Stimulated activated CD4-positive, alpha-beta T cell treated with anti-CD3 and anti-CD28 coated beads, TNF-alpha, amount 100 ng/mL, for 1 hour (primary cell): ENCODE results near the gene CYP4F22.

Experiments used
- DNase-seq, 3 donors: peaks; one replicate each; pipeline ENCODE4 v3.0.0-alpha.2; 2020; ENCODE audit warnings: low read depth in 3 of 3, low spot score in 1 of 3

CYP4F22 gene

GRCh38 chr19:15534957-15535864 lies 26.9 kb downstream of the CYP4F22 start:
- no peak for DNase-seq

- no peak for DNase-seq
These were observed 28.0 kb downstream of the CYP4F22 start for GRCh38 chr19:15536350-15536749.

GRCh38 chr19:15538774-15539173 lies 30.4 kb downstream of the CYP4F22 start:
- DNase-seq, result no peak

GRCh38 chr19:15539638-15540037 lies 31.3 kb downstream of the CYP4F22 start:
- no peak for DNase-seq

GRCh38 chr19:15540435-15540834 lies 32.1 kb downstream of the CYP4F22 start:
- no peak for DNase-seq

- DNase-seq, result no peak
These were observed 36.0 kb downstream of the CYP4F22 start for GRCh38 chr19:15544283-15544682.

- no peak for DNase-seq
These were observed 36.6 kb downstream of the CYP4F22 start for GRCh38 chr19:15544970-15545369.

GRCh38 chr19:15548648-15549047 lies 40.3 kb downstream of the CYP4F22 start:
- no peak for DNase-seq

GRCh38 chr19:15549581-15549980 lies 41.3 kb downstream of the CYP4F22 start:
- DNase-seq, result no peak

GRCh38 chr19:15550273-15550672 lies 41.9 kb downstream of the CYP4F22 start:
- DNase-seq, result no peak

- DNase-seq, result no peak
These were observed 42.6 kb downstream of the CYP4F22 start for GRCh38 chr19:15550929-15551292.

- DNase-seq, result peak; percentile 29 to 63 (median 41)
These were observed 43.1 kb downstream of the CYP4F22 start for GRCh38 chr19:15551293-15552004.

- no peak for DNase-seq
These were observed 46.7 kb downstream of the CYP4F22 start for GRCh38 chr19:15555021-15555420.

- DNase-seq, result peak; percentile 87 to 99 (median 91)
These were observed 47.7 kb downstream of the CYP4F22 start for GRCh38 chr19:15555759-15556633.

GRCh38 chr19:15556634-15557181 lies 48.4 kb downstream of the CYP4F22 start:
- DNase-seq, result no peak

- DNase-seq, result no peak
These were observed 48.9 kb downstream of the CYP4F22 start for GRCh38 chr19:15557223-15557622.

- no peak for DNase-seq
These were observed 53.8 kb downstream of the CYP4F22 start for GRCh38 chr19:15562145-15562544.

- DNase-seq, result no peak
These were observed 54.5 kb downstream of the CYP4F22 start for GRCh38 chr19:15562861-15563260.

GRCh38 chr19:15563325-15563794 lies 55.0 kb downstream of the CYP4F22 start:
- no peak for DNase-seq

GRCh38 chr19:15563931-15564330 lies 55.6 kb downstream of the CYP4F22 start:
- DNase-seq, result no peak
